ENCODE data around the gene SCN11A.
"Not testable (repeated sequence)": the region's sequence is repeated elsewhere in the genome, so short reads cannot be mapped to it uniquely, and the experiment has no call there.

SCN11A gene

DNA sequence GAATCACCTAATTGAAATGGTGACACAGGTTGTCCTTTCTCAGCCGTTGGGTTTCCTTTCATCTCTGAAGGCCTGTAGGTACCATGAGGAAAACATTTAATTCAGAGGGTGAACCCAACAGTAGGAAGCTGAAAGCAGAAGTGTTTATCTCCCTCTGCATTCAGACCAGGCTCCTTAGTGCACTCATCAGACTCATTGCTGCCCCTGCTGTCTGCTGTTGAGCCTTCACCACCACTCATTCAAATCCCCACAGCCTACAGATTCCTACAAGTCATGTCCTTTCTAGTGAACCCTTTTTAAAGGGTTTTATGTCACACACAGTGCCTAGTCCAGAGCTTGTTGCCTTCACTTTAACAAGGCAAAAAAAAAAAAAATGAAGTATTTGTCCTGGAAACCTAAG lies 13.5 kb upstream of the SCN11A start:
- peak; percentile 71 for DNase-seq (ENCODE audit: low spot score)

- peak; percentile 59 for DNase-seq (ENCODE audit: low spot score)
These were observed 12.9 kb upstream of the SCN11A start for GRCh38 chr3:39064646-39065045.

GRCh38 chr3:39063143-39063542 lies 11.4 kb upstream of the SCN11A start:
- no peak for DNase-seq (ENCODE audit: low spot score)

GRCh38 chr3:39062180-39062579 lies 10.4 kb upstream of the SCN11A start:
- no peak for DNase-seq (ENCODE audit: low spot score)

DNA sequence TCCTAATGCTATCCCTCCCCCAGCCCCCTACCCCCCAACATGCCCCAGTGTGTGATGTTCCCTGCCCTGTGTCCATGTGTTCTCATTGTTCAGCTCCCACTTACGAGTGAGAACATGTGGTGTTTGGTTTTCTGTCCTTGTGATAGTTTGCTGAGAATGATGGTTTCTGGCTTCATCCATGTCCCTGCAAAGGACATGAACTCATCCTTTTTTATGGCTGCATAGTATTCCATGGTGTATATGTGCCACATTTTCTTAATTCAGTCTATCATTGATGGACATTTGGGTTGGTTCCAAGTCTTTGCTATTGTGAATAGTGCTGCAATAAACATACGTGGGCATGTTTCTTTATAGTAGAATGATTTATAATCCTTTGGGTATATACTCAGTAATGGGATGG lies 9.5 kb upstream of the SCN11A start:
- DNase-seq (ENCODE audit: low spot score), result not testable (repeated sequence)

- no peak for DNase-seq (ENCODE audit: low spot score)
These were observed 4.4 kb upstream of the SCN11A start for GRCh38 chr3:39056151-39056550.

DNA sequence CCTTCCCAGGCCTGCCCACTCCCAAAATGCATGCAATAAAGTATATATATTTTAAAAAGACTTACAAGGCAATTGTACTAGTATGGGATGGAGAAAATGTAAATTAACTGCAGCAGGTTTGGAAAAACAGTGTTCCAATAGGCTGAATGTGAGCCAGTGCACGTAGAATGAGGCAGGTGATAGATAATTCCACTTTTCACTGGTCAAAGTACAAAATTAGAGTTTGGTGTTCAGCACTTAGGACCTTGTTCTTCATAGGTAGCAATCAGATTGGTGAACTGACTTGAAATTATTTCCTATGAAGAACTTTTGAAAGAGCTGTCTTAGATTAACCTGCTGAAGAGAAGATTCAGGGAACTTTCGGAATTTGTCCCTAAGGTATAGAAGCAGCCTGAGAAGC lies 2.0 kb upstream of the SCN11A start:
- DNase-seq (ENCODE audit: low spot score), result no peak

DNA sequence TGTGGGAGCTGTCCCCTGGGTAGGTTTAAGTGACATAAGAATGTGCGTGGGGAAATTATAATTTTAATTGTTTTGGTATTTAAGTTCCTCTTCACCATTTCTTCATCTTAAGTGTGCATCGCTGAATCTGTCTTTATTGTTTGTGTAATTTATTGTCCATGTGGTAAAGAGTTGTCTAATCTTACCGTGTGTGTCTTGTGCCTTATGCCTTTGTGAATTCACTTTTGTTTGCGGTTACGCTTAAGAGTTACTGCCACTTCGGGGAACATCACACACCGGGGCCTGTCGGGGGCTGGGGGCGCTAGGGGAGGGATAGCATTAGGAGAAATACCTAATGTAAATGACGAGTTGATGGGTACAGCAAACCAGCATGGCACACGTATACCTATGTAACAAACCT lies 839 bp upstream of the SCN11A start:
- DNase-seq (ENCODE audit: low spot score), result no peak

DNA sequence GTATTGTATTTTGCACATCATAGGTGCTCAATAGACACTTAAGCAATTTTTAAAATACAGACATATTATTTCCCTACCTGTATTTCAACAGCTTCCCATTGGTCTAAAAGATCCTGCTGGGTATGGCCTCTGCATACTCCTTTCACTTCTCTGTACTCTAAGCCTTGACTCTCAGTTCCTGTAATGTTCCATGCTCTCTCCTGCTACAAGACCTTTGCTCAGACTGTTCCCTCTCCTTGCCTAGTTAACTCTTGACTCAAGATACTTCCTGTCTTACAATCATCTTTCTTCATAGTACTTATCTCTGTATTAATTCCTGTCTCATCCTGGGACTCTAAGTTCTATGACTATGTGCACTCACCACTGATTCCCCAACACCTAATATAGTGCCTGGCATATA lies 1.7 kb downstream of the SCN11A start:
- DNase-seq (ENCODE audit: low spot score), result no peak

GRCh38 chr3:39038165-39038564 lies 13.6 kb downstream of the SCN11A start:
- DNase-seq (ENCODE audit: low spot score), result peak; percentile 14

- DNase-seq (ENCODE audit: low spot score), result no peak
These were observed 22.2 kb downstream of the SCN11A start for GRCh38 chr3:39029556-39029955.

- DNase-seq (ENCODE audit: low spot score), result no peak
These were observed 23.2 kb downstream of the SCN11A start for GRCh38 chr3:39028546-39028945.

DNA sequence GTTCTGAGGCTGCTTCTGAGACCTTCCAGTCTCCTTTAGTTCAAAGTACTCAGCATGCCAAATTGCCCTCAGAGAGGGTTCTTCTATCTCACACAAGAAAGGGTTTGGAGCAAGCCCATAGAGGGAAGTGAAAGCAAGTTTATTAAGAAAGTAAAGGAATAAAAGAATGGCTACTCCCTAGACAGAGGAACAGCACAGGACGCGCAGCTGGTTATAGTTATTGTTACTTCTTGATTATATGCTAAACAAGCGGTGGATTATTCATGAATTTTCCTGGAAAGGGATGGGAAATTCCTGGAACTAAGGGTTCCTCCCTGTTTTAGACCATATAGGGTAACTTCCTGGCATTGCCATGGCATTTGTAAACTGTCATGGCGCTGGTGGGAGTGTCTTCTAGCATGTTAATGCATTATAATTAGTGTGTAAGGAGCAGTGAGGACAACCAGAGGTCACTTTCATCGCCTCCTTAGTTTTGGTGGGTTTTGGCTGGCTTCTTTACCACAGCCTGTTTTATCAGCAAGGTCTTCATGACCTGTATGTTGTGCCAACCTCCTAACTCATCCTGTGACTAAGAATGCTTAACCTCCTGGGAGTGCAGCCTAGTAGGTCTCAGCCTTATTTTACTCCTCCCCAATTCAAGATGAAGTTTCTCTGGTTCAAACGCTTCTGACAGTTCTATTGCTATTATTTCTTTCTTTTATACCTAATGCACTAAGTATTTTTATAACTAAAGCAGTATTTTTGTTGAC lies 26.3 kb downstream of the SCN11A start:
- no peak for DNase-seq (ENCODE audit: low spot score)

GRCh38 chr3:39024497-39024896 lies 27.2 kb downstream of the SCN11A start:
- DNase-seq (ENCODE audit: low spot score), result no peak

DNA sequence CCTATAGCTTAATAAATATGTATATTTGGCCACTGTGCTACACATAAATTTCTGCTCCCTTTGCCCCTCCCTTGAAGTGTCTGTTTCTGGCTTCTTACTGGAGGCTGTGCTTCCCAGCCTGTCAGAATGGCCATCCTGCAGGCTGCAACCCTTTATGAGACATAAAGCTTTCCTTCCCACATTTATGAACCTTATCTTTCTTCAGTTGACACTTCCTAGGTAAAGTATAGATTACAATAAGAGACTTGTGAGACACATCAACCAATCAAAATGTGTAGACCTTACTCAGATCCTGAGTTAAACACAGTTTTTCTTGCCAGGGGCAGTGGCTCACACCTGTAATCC lies 29.5 kb downstream of the SCN11A start:
- no peak for DNase-seq (ENCODE audit: low spot score)

- no peak for DNase-seq (ENCODE audit: low spot score)
These were observed 30.1 kb downstream of the SCN11A start for GRCh38 chr3:39021465-39022285.

GRCh38 chr3:39021029-39021428 lies 30.7 kb downstream of the SCN11A start:
- no peak for DNase-seq (ENCODE audit: low spot score)

GRCh38 chr3:39019299-39019698 lies 32.4 kb downstream of the SCN11A start:
- no peak for DNase-seq (ENCODE audit: low spot score)

DNA sequence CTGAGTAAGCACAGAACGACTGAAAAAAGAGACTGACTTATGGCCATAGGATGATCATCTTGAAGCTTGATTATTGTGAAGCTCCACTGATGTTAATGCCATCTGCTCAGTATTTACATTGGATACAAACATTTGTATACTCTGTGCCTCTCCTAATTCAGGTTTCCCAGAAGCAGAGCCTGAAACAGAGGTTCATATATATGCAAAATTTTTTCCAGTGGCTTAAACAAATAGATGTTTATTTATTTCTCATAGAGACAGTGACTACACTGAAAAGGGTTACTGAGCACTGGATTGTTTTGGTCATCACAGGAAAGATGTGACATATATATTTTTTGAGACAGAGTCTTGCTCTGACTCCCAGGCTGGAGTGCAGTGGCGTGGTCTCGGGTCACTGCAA lies 36.3 kb downstream of the SCN11A start:
- no peak for DNase-seq (ENCODE audit: low spot score)

GRCh38 chr3:39013921-39014509 lies 37.7 kb downstream of the SCN11A start:
- no peak for DNase-seq (ENCODE audit: low spot score)

DNA sequence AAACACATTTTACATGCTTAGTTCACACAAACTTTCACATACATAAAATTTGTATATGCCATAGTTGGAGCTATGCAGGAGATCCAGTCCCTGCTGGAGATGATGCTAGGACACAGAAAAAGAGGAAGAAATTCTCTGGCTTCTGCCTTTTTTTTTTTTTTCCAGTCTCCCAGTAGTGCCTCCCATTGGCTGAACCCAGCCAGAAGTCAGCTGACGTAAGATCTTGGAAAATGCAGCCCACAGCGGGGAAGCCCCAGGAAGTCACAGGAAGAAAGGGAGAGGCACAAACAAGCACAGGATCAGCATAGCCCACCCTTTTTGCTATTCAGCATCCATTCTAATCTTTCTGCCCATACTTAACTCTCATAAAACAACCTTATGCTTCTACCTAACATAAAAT lies 38.5 kb downstream of the SCN11A start:
- DNase-seq (ENCODE audit: low spot score), result no peak

- no peak for DNase-seq (ENCODE audit: low spot score)
These were observed 40.5 kb downstream of the SCN11A start for GRCh38 chr3:39011191-39011736.

GRCh38 chr3:39005295-39005694 lies 46.4 kb downstream of the SCN11A start:
- no peak for DNase-seq (ENCODE audit: low spot score)

Data from AG20443 (cell line).